Esophagus (tissue), 2 donors: ENCODE measurements around the gene IFIT1. TPM values are rescaled to one million over a fixed set of nuclear protein-coding genes. Genes with fewer than 3 reads are reported as not detected.
"Not testable (repeated sequence)": the region's sequence is repeated elsewhere in the genome, so short reads cannot be mapped to it uniquely, and the experiment has no call there.

Source experiments
- H3K27ac ChIP-seq, 2 donors: one replicate each; pipeline ENCODE4 v1.5.1; 2013; ENCODE audit warnings: low read depth in 2 of 2, mild to moderate bottlenecking in 2 of 2, inconsistent platforms in 1 of 2, low read length in 1 of 2, moderate library complexity in 1 of 2
- H3K27me3 ChIP-seq, 2 donors: one replicate each; pipeline ENCODE4 v1.6.1; 2013; ENCODE audit warnings: low read length in 2 of 2, control low read depth in 1 of 2, mild to moderate bottlenecking in 1 of 2; ENCODE audit not compliant: insufficient read depth in 2 of 2, control insufficient read depth in 1 of 2
- H3K36me3 ChIP-seq, 2 donors: one replicate each; pipeline ENCODE4 v1.6.1; 2013; ENCODE audit warnings: low read length in 1 of 2; ENCODE audit not compliant: control insufficient read depth in 2 of 2, insufficient read depth in 2 of 2
- H3K4me1 ChIP-seq, 2 donors: one replicate each; pipeline ENCODE4 v1.6.1; 2013; ENCODE audit warnings: low read length in 1 of 2; ENCODE audit not compliant: control insufficient read depth in 2 of 2, insufficient read depth in 2 of 2
- H3K4me3 ChIP-seq, 2 donors: one replicate each; pipeline ENCODE4 v1.5.1; 2013; ENCODE audit warnings: low read length in 2 of 2, mild to moderate bottlenecking in 2 of 2, low read depth in 1 of 2, moderate library complexity in 1 of 2
- H3K9me3 ChIP-seq, 2 donors: one replicate each; pipeline ENCODE4 v1.6.1; 2013; ENCODE audit warnings: mild to moderate bottlenecking in 2 of 2, low read depth in 1 of 2, low read length in 1 of 2, moderate library complexity in 1 of 2; ENCODE audit not compliant: control insufficient read depth in 2 of 2, insufficient read depth in 1 of 2
- WGBS, 2 donors: extraction: QIAGEN DNeasy Blood & Tissue Kit; methylation state at CpG; one replicate each; pipeline ENCODE4 v1.1.7; 2013; 5-methylcytosine and 5-hydroxymethylcytosine counted together
- polyA plus RNA-seq, 2 donors: library from polyadenylated mRNA; stranded (reverse); fragments of 200-250 nt; gene quantifications; one replicate each; pipeline ENCODE4 v1.2.3, GENCODE V29; 2013
- donor health status: healthy with polysubstance abuse.
- donor health status: Bipolar disorder and iron deficiency.

Gene IFIT1
- polyA plus RNA-seq, 2 donors = 2.3 to 2.7 TPM

DNA sequence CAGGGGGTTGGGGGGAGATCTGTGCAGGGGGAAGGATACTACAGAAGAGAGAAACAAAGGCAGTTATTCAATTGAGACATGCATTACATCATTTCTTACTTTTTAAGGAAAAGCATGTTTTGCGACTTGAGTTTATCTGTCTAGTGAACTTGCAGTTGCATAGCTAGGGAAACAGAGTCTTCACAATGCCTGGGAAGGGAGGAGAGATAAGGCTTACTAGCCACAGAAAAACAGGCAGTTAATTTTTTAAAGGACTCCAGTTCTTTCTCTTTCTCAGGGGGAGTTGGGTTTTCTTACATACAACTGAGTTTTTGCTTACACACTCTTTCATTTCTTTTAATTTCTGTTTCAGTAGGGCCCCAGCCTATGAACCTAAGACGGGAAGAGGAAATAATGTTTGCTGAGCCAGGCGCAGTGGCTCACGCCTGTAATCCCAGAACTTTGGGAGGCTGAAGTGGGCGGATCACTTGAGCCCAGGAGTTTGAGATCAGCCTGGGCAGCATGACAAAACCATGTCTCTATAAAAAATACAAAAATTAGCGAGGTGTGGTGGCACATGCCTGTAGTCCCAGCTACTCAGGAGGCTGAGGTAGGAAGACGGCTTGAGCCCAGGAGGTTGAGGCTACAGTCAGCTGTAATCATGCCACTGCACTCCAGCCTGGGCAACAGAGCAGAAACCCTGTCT lies 41.6 kb upstream of the IFIT1 start:
- 26 to 28% methylated on average over 7 of the region's 7 CpGs for WGBS, 2 donors
- not testable (repeated sequence) for H3K9me3 ChIP-seq, H3K4me3 ChIP-seq, H3K4me1 ChIP-seq, H3K36me3 ChIP-seq, H3K27me3 ChIP-seq
- H3K27ac ChIP-seq = peak overlapping the region; percentile 67 to 71

DNA sequence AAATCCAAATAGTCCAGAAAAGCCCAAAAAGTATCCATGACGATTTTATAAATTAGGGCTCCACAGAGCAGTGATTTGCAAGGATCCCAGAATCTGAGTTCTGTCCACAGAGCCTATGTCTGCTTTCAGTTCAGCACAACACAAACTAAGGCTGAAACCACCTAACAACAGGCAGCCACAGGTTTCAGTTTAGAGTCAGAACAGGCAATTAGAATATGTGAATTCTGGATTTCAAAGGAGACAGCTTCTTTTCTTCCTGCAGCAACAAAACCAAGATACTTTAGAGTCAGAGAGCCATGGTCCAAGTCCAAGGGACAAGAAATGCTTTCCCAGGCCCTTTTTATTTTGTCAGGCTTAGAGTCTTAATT lies 41.0 kb upstream of the IFIT1 start:
- 34 to 44% methylated on average over 1 of the region's 1 CpG for WGBS, 2 donors
- Histone ChIP-seq H3K4me1 (peaks cover 2% of the 10 kb centered on the region in 2 donors), H3K27me3 (no peaks in the 10 kb centered on the region), H3K36me3 (no peaks in the 10 kb centered on the region), H3K27ac (peak overlapping the region in 1 of 2 donors; percentile 67), H3K4me3 (no peak overlapping the region), H3K9me3 (no peaks in the 10 kb centered on the region)

DNA sequence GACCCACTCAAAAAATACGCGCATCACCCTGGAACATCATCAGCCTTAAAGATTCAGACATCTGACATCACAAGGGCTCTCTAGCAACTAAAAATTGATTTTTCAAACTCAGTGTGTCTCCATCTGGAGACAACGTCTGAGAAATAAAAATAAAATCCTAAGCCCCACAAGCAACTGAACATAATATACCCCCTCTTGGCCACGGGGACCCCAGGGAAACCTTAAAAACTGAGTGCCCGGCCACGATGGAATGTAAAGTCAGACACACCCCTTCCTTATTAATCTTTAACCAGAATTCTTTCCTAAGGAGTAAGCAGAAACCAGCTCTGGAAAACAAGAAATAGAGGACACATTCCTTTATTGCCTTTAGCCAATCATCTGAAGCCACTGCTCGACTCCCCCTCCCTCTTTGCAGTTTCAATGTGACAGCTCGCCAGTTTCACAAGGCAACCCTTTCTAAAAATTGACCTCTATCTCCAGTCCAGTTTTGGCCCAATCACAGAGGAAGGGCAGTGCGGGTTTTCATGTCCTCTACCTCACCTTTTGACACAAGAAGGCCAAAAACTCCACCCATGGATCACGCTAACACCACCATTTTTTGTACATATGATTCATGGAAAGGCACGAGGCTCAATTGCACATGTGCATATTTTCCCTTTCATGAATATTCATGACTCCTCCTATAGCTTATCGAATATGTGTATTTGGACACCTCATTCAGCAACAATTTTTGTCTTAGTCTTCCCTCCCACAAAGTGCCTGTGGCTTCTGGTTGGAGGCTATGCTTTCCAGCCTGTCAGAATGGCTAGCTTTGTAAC lies 40.4 kb upstream of the IFIT1 start:
- H3K4me3 ChIP-seq = no peak overlapping the region
- no peaks in the 10 kb centered on the region for H3K27me3 ChIP-seq
- H3K4me1 ChIP-seq = peaks cover 0 to 2% of the 10 kb centered on the region in 2 donors
- 39 to 53% methylated on average over 12 of the region's 12 CpGs for WGBS, 2 donors
- peak overlapping the region; percentile 55 to 67 for H3K27ac ChIP-seq
- H3K36me3 ChIP-seq = no peaks in the 10 kb centered on the region
- no peaks in the 10 kb centered on the region for H3K9me3 ChIP-seq

DNA sequence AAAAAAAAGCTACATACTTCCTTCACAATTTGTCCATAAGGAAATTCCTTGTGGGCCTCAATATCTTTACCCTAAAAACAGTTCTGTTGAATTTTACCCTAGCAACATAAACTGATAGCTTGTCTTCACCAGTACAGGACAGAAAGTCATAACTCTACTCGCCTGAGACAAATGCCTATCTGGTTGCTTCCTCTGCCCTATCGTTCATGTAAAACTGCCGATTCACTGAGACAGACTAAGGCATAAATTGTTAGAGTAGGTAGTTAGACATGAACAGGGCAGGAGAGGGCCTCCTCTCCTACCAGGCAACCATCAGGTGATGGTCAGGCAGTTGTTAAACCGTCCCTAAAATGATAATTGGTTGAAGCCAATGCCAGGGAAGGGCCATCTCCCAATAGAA lies 39.6 kb upstream of the IFIT1 start:
- Histone ChIP-seq H3K4me1 (peaks cover 0 to under 1% of the 10 kb centered on the region in 2 donors), H3K9me3 (no peaks in the 10 kb centered on the region), H3K27ac (no peak overlapping the region), H3K4me3 (no peak overlapping the region), H3K36me3 (no peaks in the 10 kb centered on the region), H3K27me3 (no peaks in the 10 kb centered on the region)
- 91 to 95% methylated on average over 4 of the region's 4 CpGs for WGBS, 2 donors

DNA sequence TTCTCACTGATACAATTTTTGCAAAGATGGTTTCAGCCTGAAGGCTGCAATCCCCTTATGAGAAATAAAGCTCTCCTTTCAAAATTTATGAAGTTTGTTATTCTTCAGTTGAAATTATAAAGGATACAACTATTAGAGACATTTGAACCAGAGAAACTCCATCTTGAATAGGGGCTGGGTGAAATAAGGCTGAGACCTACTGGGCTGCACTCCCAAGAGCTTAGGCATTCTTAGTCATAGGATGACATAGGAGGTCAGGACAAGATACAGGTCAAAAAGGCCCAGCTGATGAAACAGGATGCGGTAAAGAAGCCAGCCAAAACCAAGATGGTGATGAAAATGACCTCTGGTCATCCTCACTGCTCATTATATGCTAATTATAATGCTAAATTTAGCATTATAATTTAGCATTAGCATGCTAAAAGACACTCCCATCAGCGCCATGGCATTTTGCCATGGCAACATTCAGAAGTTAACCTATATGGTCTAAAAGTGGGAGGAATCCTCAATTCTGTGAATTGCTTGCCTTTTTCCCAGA lies 37.0 kb upstream of the IFIT1 start:
- WGBS, 2 donors = 91 to 94% methylated on average over 2 of the region's 2 CpGs

DNA sequence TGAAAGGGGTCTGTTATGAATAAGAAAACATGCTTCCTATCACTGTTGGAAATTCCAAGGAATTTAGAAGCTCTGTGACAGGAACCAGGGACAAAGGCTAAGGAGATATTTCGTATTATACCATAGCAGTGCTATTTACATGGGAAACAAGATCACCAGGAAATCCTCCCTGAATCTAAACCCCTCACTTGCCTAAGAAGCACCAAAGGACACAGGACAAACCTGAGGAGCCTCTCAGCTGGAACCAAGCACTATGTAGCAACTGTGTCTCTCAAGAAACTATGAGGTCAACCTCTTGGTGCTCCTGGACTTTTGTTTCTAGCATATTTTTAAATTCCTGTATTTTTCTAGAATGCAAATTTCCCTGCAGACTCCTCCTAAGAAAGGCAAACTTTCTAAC lies 35.3 kb upstream of the IFIT1 start:
- Histone ChIP-seq H3K36me3 (no peaks in the 10 kb centered on the region), H3K4me1 (no peaks in the 10 kb centered on the region), H3K9me3 (no peaks in the 10 kb centered on the region), H3K27ac (no peak overlapping the region), H3K4me3 (no peak overlapping the region), H3K27me3 (no peaks in the 10 kb centered on the region)
- WGBS, 2 donors = 65 to 83% methylated on average over 1 of the region's 1 CpG

More for the DNA sequence above, 37.0 kb upstream of the IFIT1 start:
- H3K4me3 ChIP-seq = no peak overlapping the region
- no peak overlapping the region for H3K27ac ChIP-seq
- no peaks in the 10 kb centered on the region for H3K9me3 ChIP-seq
- H3K4me1 ChIP-seq = no peaks in the 10 kb centered on the region
- H3K27me3 ChIP-seq = no peaks in the 10 kb centered on the region
- no peaks in the 10 kb centered on the region for H3K36me3 ChIP-seq

DNA sequence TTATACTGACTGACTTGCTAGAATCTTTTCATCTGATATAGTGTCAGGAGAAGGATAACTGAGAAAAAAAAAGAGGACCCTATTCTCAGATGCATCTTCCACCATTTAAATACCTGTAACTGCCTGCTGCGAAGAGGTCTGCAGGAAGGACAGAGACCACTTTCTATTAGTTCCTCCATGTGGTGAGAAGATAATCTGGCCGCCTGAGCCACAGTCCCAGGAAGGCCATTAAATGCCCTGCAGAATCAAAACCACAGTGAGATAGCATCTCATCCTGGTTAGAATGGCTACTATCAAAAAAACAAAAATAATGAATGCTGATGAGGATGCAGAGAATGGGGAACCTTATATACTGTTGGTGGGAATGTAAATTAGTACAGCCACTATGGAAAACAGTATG lies 34.4 kb upstream of the IFIT1 start:
- no peak overlapping the region for H3K4me3 ChIP-seq
- WGBS, 2 donors = 86 to 90% methylated on average over 2 of the region's 2 CpGs
- H3K4me1 ChIP-seq = no peaks in the 10 kb centered on the region
- H3K36me3 ChIP-seq = no peaks in the 10 kb centered on the region
- H3K27me3 ChIP-seq = no peaks in the 10 kb centered on the region
- no peak overlapping the region for H3K27ac ChIP-seq
- no peaks in the 10 kb centered on the region for H3K9me3 ChIP-seq

DNA sequence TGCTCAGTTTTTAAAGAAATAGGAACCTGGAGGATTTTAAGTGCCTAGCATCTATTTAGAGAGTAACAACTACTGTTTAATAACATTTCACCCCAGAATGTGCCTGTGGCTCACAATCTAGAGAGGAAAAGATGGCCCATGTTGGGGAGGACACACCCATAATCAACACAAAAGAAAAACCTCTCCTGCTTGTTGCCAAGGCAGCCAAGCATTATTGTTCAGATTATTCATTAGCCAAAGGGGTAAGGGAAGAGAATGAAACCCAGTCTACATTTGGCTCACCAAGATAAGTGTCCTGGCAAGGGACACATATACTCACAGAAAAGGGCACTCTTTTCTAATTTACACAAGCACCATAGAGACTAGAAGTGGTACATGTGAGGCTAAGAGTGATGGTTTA lies 32.3 kb upstream of the IFIT1 start:
- H3K27ac ChIP-seq = no peak overlapping the region
- H3K4me1 ChIP-seq = no peaks in the 10 kb centered on the region
- H3K27me3 ChIP-seq = no peaks in the 10 kb centered on the region
- no peaks in the 10 kb centered on the region for H3K9me3 ChIP-seq
- no peak overlapping the region for H3K4me3 ChIP-seq
- no peaks in the 10 kb centered on the region for H3K36me3 ChIP-seq

DNA sequence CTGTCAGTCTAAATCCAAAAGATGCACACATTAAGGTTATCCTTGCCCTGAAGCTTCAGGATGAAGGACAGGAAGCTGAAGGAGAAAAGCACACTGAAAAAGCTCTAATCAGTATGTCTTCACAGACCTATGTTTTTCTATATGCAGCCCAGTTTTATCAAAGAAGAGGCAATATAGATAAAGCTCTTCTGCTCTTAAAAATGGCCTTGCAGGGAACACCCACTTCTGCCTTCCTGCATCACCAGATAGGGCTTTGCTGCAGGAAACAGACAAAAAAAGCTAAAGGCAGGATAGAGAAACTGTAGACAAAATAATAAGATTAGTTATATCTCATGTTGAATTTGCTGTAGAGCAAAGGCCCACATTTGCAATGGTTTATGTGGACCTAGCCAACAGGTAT lies 29.5 kb upstream of the IFIT1 start:
- Histone ChIP-seq H3K27me3 (no peaks in the 10 kb centered on the region), H3K9me3 (no peaks in the 10 kb centered on the region), H3K4me1 (no peaks in the 10 kb centered on the region), H3K27ac (no peak overlapping the region), H3K36me3 (no peaks in the 10 kb centered on the region), H3K4me3 (no peak overlapping the region)
